GM12878 (cell line): ENCODE results near the gene NAA15. TPM values are rescaled to one million over a fixed set of nuclear protein-coding genes. Genes with fewer than 3 reads are reported as not detected.

Experiments used
- ATAC-seq: fragments of 200-7000 bp; cut with Tn5 transposase; 3 replicates; pipeline ENCODE4 v1.9.1; 2020; ENCODE audit warnings: mild to moderate bottlenecking, moderate library complexity
- BruUV-seq: library from RNA; stranded (reverse); fragments of 400-500 nt; replicated peaks from 2 replicates; lab custom pipeline; 2021; lab: Mats Ljungman, UMichigan
- CTCF ChIA-PET: fragments of 300-600 bp; sonication (Branson Sonifier 250); formaldehyde crosslinking; extraction: SDS; loops from one replicate; lab custom pipeline; 2021; ENCODE audit warnings: inconsistent platforms; lab: Yijun Ruan, JAX
- POLR2A ChIA-PET: fragments of 350-600 bp; formaldehyde crosslinking; extraction: SDS; loops from one replicate; lab custom pipeline; 2021; ENCODE audit warnings: inconsistent platforms; lab: Charles Lee
- RAD21 ChIA-PET: fragments of 300-600 bp; sonication (Branson Sonifier 250); formaldehyde crosslinking; loops from one replicate; lab custom pipeline; 2023; ENCODE audit warnings: antibody characterized with exemption; ENCODE audit not compliant: unreplicated experiment; lab: Charles Lee
- SMC1A ChIA-PET: fragments of 300-600 bp; sonication (Branson Sonifier 250); formaldehyde crosslinking; loops from one replicate; lab custom pipeline; 2023; ENCODE audit not compliant: unreplicated experiment, uncharacterized antibody; lab: Charles Lee
- DNase-seq: peaks from one replicate; pipeline ENCODE4 v3.0.0-alpha.2; 2011; ENCODE audit warnings: low read depth, low spot score
- FAIRE-seq: peaks from 3 replicates; lab custom pipeline; 2011; peaks lifted over from hg19 to GRCh38; lab: Jason Lieb, UNC
- H2AFZ ChIP-seq: 2 replicates; pipeline ENCODE4 v1.6.0; 2011; ENCODE audit warnings: low read depth, low read length, control low read depth; ENCODE audit not compliant: control insufficient read depth
- H3K27ac ChIP-seq: 2 replicates; pipeline ENCODE4 v1.5.1; 2011; ENCODE audit warnings: control low read depth; ENCODE audit not compliant: control insufficient read depth, insufficient read depth
- H3K27me3 ChIP-seq, 2 experiments: replicated peaks in 1 of 2; 2 replicates each; pipeline versions ENCODE4 v1.6.0 to v1.6.1; 2011; ENCODE audit warnings: low read length in 1 of 2; ENCODE audit not compliant: control insufficient read depth in 2 of 2, insufficient read depth in 2 of 2
- H3K36me3 ChIP-seq, 2 experiments: 2 replicates each; pipeline ENCODE4 v1.5.1; 2011; ENCODE audit warnings: low read length in 1 of 2; ENCODE audit not compliant: control insufficient read depth in 2 of 2, insufficient read depth in 2 of 2
- H3K4me1 ChIP-seq: 2 replicates; pipeline ENCODE4 v1.6.1; 2011; ENCODE audit warnings: mild to moderate bottlenecking, low read length, moderate library complexity, mixed read lengths; ENCODE audit not compliant: control insufficient read depth, insufficient read depth
- H3K4me2 ChIP-seq: 2 replicates; pipeline ENCODE4 v1.6.0; 2011; ENCODE audit warnings: control low read depth; ENCODE audit not compliant: control insufficient read depth, insufficient read depth
- H3K4me3 ChIP-seq: fragments of 200-600 bp; sonication (generic); 2 replicates; pipeline ENCODE4 v1.5.1; 2016
- H3K79me2 ChIP-seq: 2 replicates; pipeline ENCODE4 v1.6.0; 2011; ENCODE audit warnings: low read length; ENCODE audit not compliant: control insufficient read depth, insufficient read depth
- H3K9ac ChIP-seq: 2 replicates; pipeline ENCODE4 v1.8.0; 2011; ENCODE audit warnings: low read length, control low read depth, mixed read lengths; ENCODE audit not compliant: control insufficient read depth, insufficient read depth
- H3K9me3 ChIP-seq: replicated peaks from 3 replicates; pipeline ENCODE4 v1.5.1; 2011; ENCODE audit warnings: mild to moderate bottlenecking, low read length; ENCODE audit not compliant: control insufficient read depth, insufficient read depth
- H4K20me1 ChIP-seq: 2 replicates; pipeline ENCODE4 v1.6.0; 2011; ENCODE audit not compliant: control insufficient read depth, insufficient read depth
- CBFB ChIP-seq: IDR thresholded peaks from 2 replicates; pipeline ENCODE4 v1.6.1; 2016; ENCODE audit warnings: antibody characterized with exemption, low read depth
- CHD2 ChIP-seq: IDR thresholded peaks from 2 replicates; pipeline ENCODE4 v1.6.1; 2011; ENCODE audit warnings: low read depth, low read length, improper control_type of control experiment, borderline replicate concordance
- EED ChIP-seq: sonication (generic); IDR thresholded peaks from 2 replicates; pipeline ENCODE4 v1.6.1; 2016; ENCODE audit warnings: antibody characterized with exemption, low read depth
- EP300 ChIP-seq, 2 experiments: fragments of 150-350 bp in 1 of 2; IDR thresholded peaks; 2 replicates each; pipeline ENCODE4 v1.6.1; 2011 to 2012; ENCODE audit warnings: low read depth in 2 of 2, low read length in 2 of 2, borderline replicate concordance in 1 of 2, improper control_type of control experiment in 1 of 2, inconsistent platforms in 1 of 2; ENCODE audit not compliant: control insufficient read depth in 1 of 2
- EZH2 ChIP-seq: IDR thresholded peaks from 2 replicates; pipeline ENCODE4 v1.6.1; 2012; ENCODE audit warnings: low read depth, mild to moderate bottlenecking, control low read depth, inconsistent platforms, low read length, borderline replicate concordance; ENCODE audit not compliant: control insufficient read depth
- IRF3 ChIP-seq: fragments of 450-650 bp; IDR thresholded peaks from 2 replicates; pipeline ENCODE4 v1.6.1; 2014; ENCODE audit warnings: mild to moderate bottlenecking
- IRF4 ChIP-seq: IDR thresholded peaks from 2 replicates; pipeline ENCODE4 v1.6.1; 2011; ENCODE audit warnings: low read depth, low read length
- MAX ChIP-seq: IDR thresholded peaks from 2 replicates; pipeline ENCODE4 v1.6.1; 2012; ENCODE audit warnings: low read depth, low read length, improper control_type of control experiment
- MEF2B ChIP-seq: fragments of 450-650 bp; IDR thresholded peaks from 2 replicates; pipeline ENCODE4 v1.6.1; 2018; ENCODE audit warnings: mild to moderate bottlenecking, moderate library complexity; ENCODE audit not compliant: partially characterized antibody, poor library complexity, severe bottlenecking
- PML ChIP-seq: IDR thresholded peaks from 2 replicates; pipeline ENCODE4 v1.6.1; 2012; ENCODE audit warnings: low read length, inconsistent platforms
- POLR2A ChIP-seq: IDR thresholded peaks from 2 replicates; pipeline ENCODE4 v1.6.1; 2011; ENCODE audit warnings: low read depth, mild to moderate bottlenecking, low read length
- RCOR1 ChIP-seq: conservative IDR thresholded peaks from 2 replicates; pipeline ENCODE4 v1.6.1; 2012; ENCODE audit warnings: low read depth, low read length, improper control_type of control experiment
- SP1 ChIP-seq: IDR thresholded peaks from one replicate; pipeline ENCODE4 v1.6.1; 2011; ENCODE audit warnings: low read depth, low read length
- SREBF2 ChIP-seq: IDR thresholded peaks from 2 replicates; pipeline ENCODE4 v1.6.1; 2012; ENCODE audit warnings: mild to moderate bottlenecking, low read length
- STAT1 ChIP-seq: fragments of 450-650 bp; conservative IDR thresholded peaks from 2 replicates; pipeline ENCODE4 v1.6.1; 2014; ENCODE audit warnings: antibody characterized with exemption, mild to moderate bottlenecking
- STAT3 ChIP-seq: IDR thresholded peaks from 2 replicates; pipeline ENCODE4 v1.6.1; 2011; ENCODE audit warnings: low read depth, low read length, improper control_type of control experiment
- ZBED1 ChIP-seq: IDR thresholded peaks from 2 replicates; pipeline ENCODE4 v1.6.1; 2016; ENCODE audit warnings: borderline replicate concordance
- WGBS: methylation state at CpG from one replicate; pipeline ENCODE4 v1.1.6; 2016; ENCODE audit warnings: low lambda C conversion rate; ENCODE audit not compliant: insufficient replicate concordance, insufficient coverage; ENCODE audit errors: missing lambda C conversion rate; 5-methylcytosine and 5-hydroxymethylcytosine counted together
- in situ Hi-C: fragments of 300-500 bp; cut with MboI; formaldehyde crosslinking; loops from 9 replicates; pipeline ENCODE4 v1.14.3; 2018; ENCODE audit warnings: mixed read lengths
- intact Hi-C: fragments of 100-400 bp; cut with micrococcal nuclease; formaldehyde crosslinking; loops from one replicate; pipeline ENCODE4 v1.14.2; 2022; ENCODE audit not compliant: unreplicated experiment
- polyA plus RNA-seq, 11 experiments: library from polyadenylated mRNA; depleted of rRNA in 4 of 11; unstranded in 6 of 11; stranded (reverse) in 5 of 11; fragments of >200 nt; fragmentation: Nextera tagmentation in 4 of 11; fragmentation: Illumina TruSeq in 1 of 11; extraction: Ambion mirVana in 4 of 11; extraction: Trizol in 1 of 11; gene quantifications; 1 replicate in 1 of 11; 2 replicates in 10 of 11; pipeline versions ENCODE4 v1.2.1 to v1.2.3, GENCODE V29; 2011 to 2016; ENCODE audit warnings: inconsistent platforms in 2 of 11, missing spikeins in 2 of 11, low read depth in 1 of 11
- total RNA-seq, 4 experiments: library from RNA; depleted of rRNA in 3 of 4; stranded (reverse); fragments of >200 nt in 3 of 4; fragmentation: Illumina TruSeq in 1 of 4; extraction: Trizol in 1 of 4; gene quantifications; 2 replicates each; pipeline versions ENCODE4 v1.2.1 to v1.2.3, GENCODE V29; 2013 to 2021
- TF ChIP-seq, protein P1 (sequence below): fragments of 450-650 bp; formaldehyde crosslinking; IDR thresholded peaks from 2 replicates; pipeline ENCODE4 v1.4.0; 2022; ENCODE audit warnings: mild to moderate bottlenecking, moderate library complexity

NAA15 gene
- total and polyA plus RNA-seq, 10 of the 15 experiments (the other 5 are each of a cell fraction or from before 2014, with no cell fraction given) = 24.3 to 93.1 (median 51.9) TPM

DNA sequence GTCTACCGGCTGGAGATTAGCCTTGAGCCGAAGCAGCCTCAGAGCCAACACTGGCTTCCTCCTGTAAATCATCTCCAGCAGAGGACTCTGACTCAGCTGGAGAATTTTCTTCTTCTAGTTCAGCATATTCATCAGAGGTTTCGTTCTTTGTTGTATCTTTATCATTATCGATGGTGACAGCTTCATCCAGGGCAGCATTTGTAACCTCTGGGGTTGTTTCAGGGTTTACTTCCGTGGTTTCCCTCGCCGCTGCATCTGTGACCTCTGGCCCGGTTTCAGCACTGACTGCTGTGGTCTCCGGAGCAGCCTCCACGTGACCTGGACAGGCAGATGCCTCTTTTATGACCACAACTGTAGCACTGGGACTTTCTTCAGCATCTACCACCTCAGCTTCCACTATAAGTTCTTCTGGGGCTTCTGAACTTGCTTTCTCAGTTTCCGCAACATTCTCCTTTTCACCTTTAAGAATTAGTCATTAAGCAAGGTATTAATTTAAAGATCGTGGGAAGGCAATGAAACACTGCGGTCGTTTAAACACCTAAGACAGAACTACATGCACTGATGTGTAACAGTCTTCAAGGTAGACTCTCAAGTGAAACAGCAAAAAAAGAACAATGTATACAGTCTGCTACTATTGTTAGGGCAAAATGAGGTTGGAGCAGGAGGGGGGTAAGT lies 34.6 kb upstream of the NAA15 start:
- H4K20me1 ChIP-seq = no peaks in the 10 kb centered on the region
- no peaks in the 10 kb centered on the region for H3K9me3 ChIP-seq
- SMC1A ChIA-PET = interaction anchor here (0.9 to 2.2 kb wide), 10 partner anchors 10 to 169 kb away, joined by 3 to 9 read pairs (median 4); no protein-coding TSS in a partner anchor
- POLR2A ChIA-PET = interaction anchor here (0.7 to 1.2 kb wide), 3 partner anchors 26 to 30 kb away, joined by 3 to 4 read pairs (median 3); no protein-coding TSS in a partner anchor
- FAIRE-seq (peak; percentile 96), ATAC-seq (peak; percentile 97), DNase-seq (peak; percentile 96)
- intact Hi-C loops (loop anchor here (2.0 to 5.0 kb wide), 2 partner anchors 28 to 39 kb away; no protein-coding TSS in a partner anchor), in situ Hi-C loops (no loop called here)
- H3K9ac ChIP-seq = no peak overlapping the region
- no TSS peak for BruUV-seq
- peak overlapping the region; percentile 68 for H3K4me2 ChIP-seq
- no peaks in the 10 kb centered on the region for H3K36me3 ChIP-seq
- H2AFZ ChIP-seq = no peak overlapping the region
- no peak overlapping the region for H3K27ac ChIP-seq
- no peaks in the 10 kb centered on the region for H3K79me2 ChIP-seq
- H3K4me1 ChIP-seq = peaks cover 19% of the 10 kb centered on the region
- RAD21 ChIA-PET = interaction anchor here (0.5 to 4.4 kb wide), 3 partner anchors 13 to 38 kb away, joined by 3 to 22 read pairs (median 3); no protein-coding TSS in a partner anchor
- CTCF ChIA-PET = interaction anchor here (0.8 to 3.1 kb wide), 9 partner anchors 10 to 247 kb away, joined by 3 to 16 read pairs (median 4); partner anchors contain the start of gene NAA15
- no peaks in the 10 kb centered on the region for H3K27me3 ChIP-seq
- WGBS = 2% methylated on average over 14 of the region's 14 CpGs
- no peak overlapping the region; the same call in 1 of the 2 replicates for H3K4me3 ChIP-seq
- TF ChIP-seq, protein P1, sequence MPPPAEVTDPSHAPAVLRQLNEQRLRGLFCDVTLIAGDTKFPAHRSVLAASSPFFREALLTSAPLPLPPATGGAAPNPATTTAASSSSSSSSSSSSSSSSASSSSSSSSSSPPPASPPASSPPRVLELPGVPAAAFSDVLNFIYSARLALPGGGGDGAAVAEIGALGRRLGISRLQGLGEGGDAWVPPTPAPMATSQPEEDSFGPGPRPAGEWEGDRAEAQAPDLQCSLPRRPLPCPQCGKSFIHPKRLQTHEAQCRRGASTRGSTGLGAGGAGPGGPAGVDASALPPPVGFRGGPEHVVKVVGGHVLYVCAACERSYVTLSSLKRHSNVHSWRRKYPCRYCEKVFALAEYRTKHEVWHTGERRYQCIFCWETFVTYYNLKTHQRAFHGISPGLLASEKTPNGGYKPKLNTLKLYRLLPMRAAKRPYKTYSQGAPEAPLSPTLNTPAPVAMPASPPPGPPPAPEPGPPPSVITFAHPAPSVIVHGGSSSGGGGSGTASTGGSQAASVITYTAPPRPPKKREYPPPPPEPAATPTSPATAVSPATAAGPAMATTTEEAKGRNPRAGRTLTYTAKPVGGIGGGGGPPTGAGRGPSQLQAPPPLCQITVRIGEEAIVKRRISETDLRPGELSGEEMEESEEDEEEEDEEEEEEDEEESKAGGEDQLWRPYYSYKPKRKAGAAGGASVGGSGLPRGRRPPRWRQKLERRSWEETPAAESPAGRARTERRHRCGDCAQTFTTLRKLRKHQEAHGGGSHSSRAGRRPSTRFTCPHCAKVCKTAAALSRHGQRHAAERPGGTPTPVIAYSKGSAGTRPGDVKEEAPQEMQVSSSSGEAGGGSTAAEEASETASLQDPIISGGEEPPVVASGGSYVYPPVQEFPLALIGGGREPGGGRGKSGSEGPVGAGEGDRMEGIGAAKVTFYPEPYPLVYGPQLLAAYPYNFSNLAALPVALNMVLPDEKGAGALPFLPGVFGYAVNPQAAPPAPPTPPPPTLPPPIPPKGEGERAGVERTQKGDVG (CRISPR knock-in tag) = no peak
- TF ChIP-seq SP1 (peak; percentile 59), EZH2 (no peak), MAX (peak; percentile 97), STAT3 (peak; percentile 71; the same call in 1 of the 2 replicates), MEF2B (peak; percentile 71), STAT1 (no peak), CHD2 (0 out of 2 replicates have a peak, but pooled peaks have one; percentile 40), ZBED1 (peak; percentile 92), IRF3 (no peak), PML (peak; percentile 86), EED (peak; percentile 94), RCOR1 (0 out of 2 replicates have a peak, but pooled peaks have one; percentile 92), SREBF2 (no peak), POLR2A (no peak), CBFB (peak; percentile 95), IRF4 (no peak; the same call in 1 of the 2 replicates), EP300 (IDR thresholded peaks at IDR 0.05; ENCODE audit: borderline replicate concordance in 1 of 2, control insufficient read depth in 1 of 2, low read depth in 2 of 2, low read length in 2 of 2) (peak; percentile 73 to 91)
